Mesendoderm (in vitro differentiated cells): ENCODE data around the gene MPV17.
"Not testable (repeated sequence)": the region's sequence is repeated elsewhere in the genome, so short reads cannot be mapped to it uniquely, and the experiment has no call there.

Source experiments
- DNase-seq: peaks from one replicate; pipeline ENCODE4 v3.0.0; 2013
- H2AK5ac ChIP-seq: 2 replicates; pipeline ENCODE4 v1.6.1; 2013; ENCODE audit warnings: low read length, inconsistent platforms
- H2BK120ac ChIP-seq: 2 replicates; pipeline ENCODE4 v1.6.1; 2013; ENCODE audit warnings: low read depth, mild to moderate bottlenecking, low read length, moderate library complexity, mixed read lengths
- H2BK15ac ChIP-seq: replicated peaks from 2 replicates; pipeline ENCODE4 v1.6.1; 2013; ENCODE audit warnings: low read depth, mild to moderate bottlenecking, moderate library complexity
- H2BK5ac ChIP-seq: 2 replicates; pipeline ENCODE4 v1.6.1; 2013; ENCODE audit warnings: low read length, inconsistent platforms
- H3K18ac ChIP-seq: 2 replicates; pipeline ENCODE4 v1.6.1; 2013; ENCODE audit warnings: mild to moderate bottlenecking, low read length, mixed read lengths
- H3K23ac ChIP-seq: one replicate; pipeline ENCODE4 v1.6.1; 2013; ENCODE audit warnings: low read length
- H3K27ac ChIP-seq: 2 replicates; pipeline ENCODE4 v1.5.1; 2013; ENCODE audit warnings: low read depth, mild to moderate bottlenecking, inconsistent platforms, low read length, moderate library complexity
- H3K27me3 ChIP-seq: 2 replicates; pipeline ENCODE4 v1.6.1; 2013; ENCODE audit warnings: low read length, control low read depth, mild to moderate bottlenecking, inconsistent platforms; ENCODE audit not compliant: insufficient read depth, poor library complexity
- H3K36me3 ChIP-seq: 2 replicates; pipeline ENCODE4 v1.6.1; 2013; ENCODE audit warnings: low read length, inconsistent platforms; ENCODE audit not compliant: control insufficient read depth, insufficient read depth
- H3K4ac ChIP-seq: one replicate; pipeline ENCODE4 v1.6.1; 2013; ENCODE audit warnings: low read depth, mild to moderate bottlenecking, low read length, moderate library complexity
- H3K4me1 ChIP-seq: 2 replicates; pipeline ENCODE4 v1.6.1; 2013; ENCODE audit warnings: low read depth, low read length, inconsistent platforms; ENCODE audit not compliant: control insufficient read depth
- H3K4me2 ChIP-seq: 2 replicates; pipeline ENCODE4 v1.6.1; 2013; ENCODE audit warnings: low read length
- H3K4me3 ChIP-seq: 2 replicates; pipeline ENCODE4 v1.5.1; 2013; ENCODE audit warnings: mild to moderate bottlenecking, low read length
- H3K56ac ChIP-seq: one replicate; pipeline ENCODE4 v1.6.1; 2013; ENCODE audit warnings: low read length
- H3K79me1 ChIP-seq: 2 replicates; pipeline ENCODE4 v1.6.1; 2013; ENCODE audit warnings: low read length, inconsistent platforms
- H3K79me2 ChIP-seq: 2 replicates; pipeline ENCODE4 v1.6.1; 2013; ENCODE audit warnings: mild to moderate bottlenecking, low read length; ENCODE audit not compliant: control insufficient read depth, insufficient read depth
- H3K9ac ChIP-seq: 2 replicates; pipeline ENCODE4 v1.6.1; 2013; ENCODE audit warnings: low read length, inconsistent platforms
- H4K5ac ChIP-seq: one replicate; pipeline ENCODE4 v1.6.1; 2013; ENCODE audit warnings: low read length
- H4K8ac ChIP-seq: one replicate; pipeline ENCODE4 v1.6.1; 2013; ENCODE audit warnings: low read depth, mild to moderate bottlenecking, control low read depth, low read length, moderate library complexity
- WGBS: extraction: QIAGEN DNeasy Blood & Tissue Kit; methylation state at CpG from one replicate; pipeline ENCODE4 v1.1.7; 2013; ENCODE audit warnings: low lambda C conversion rate, missing lambda C conversion rate; ENCODE audit not compliant: insufficient coverage; ENCODE audit errors: extremely low coverage; 5-methylcytosine and 5-hydroxymethylcytosine counted together

MPV17 gene

DNA sequence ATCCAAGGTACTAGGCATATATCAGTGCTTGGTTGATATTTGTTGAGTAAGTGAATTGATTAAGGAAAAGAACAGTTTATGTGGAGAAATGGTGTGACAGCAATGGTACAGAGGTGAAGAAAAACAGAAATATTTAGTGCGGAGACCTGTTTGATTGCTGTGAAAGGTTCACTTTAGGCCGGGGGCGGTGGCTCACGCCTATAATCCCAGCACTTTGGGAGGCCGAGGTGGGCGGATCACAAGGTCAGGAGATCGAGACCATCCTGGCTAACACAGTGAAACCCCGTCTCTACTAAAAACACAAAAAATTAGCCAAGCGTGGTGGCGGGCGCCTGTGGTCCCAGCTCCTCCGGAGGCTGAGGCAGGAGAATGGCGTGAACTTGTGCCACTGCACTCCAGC is 54.6 kb downstream of the MPV17 start:
- H3K9ac ChIP-seq, H3K4me3 ChIP-seq, H3K23ac ChIP-seq, H3K79me2 ChIP-seq, DNase-seq, H3K79me1 ChIP-seq, H4K8ac ChIP-seq, H3K4ac ChIP-seq, H2BK120ac ChIP-seq, H3K36me3 ChIP-seq, H3K4me1 ChIP-seq, H3K18ac ChIP-seq, H4K5ac ChIP-seq, H2BK5ac ChIP-seq, H2AK5ac ChIP-seq, H3K4me2 ChIP-seq, H2BK15ac ChIP-seq, H3K27ac ChIP-seq, H3K56ac ChIP-seq: not testable (repeated sequence)
- peaks cover 26% of the 10 kb centered on the region for H3K27me3 ChIP-seq
- no CpG with 5 or more reads among the region's 13 CpGs for WGBS

DNA sequence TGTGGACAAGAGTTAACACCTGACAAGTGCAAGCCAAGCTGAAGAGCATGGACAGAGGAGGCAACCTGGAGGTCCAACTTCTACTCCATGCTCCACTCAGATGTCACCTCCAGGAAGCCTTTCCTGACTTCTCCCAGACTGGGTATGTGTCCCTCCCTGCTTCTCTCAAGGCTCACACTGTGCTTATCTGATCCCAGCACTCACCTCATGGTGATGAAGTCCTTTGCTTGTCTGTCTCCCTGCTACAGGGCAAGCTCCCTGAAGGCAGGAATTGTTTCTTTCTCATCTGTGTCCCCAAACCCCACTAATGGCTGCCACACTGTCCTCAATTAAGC is 57.4 kb downstream of the MPV17 start:
- no peak overlapping the region for H4K5ac ChIP-seq
- peaks cover 51% of the 10 kb centered on the region for H3K27me3 ChIP-seq
- no peaks in the 10 kb centered on the region for H3K79me2 ChIP-seq
- no peak overlapping the region for H4K8ac ChIP-seq
- no peak overlapping the region for H3K4me2 ChIP-seq
- no peaks in the 10 kb centered on the region for H3K4me1 ChIP-seq
- H2BK120ac ChIP-seq = no peak overlapping the region
- no peak overlapping the region for H3K56ac ChIP-seq
- no peaks in the 10 kb centered on the region for H3K79me1 ChIP-seq
- peak overlapping the region; percentile 97 for H3K23ac ChIP-seq
- H2BK5ac ChIP-seq = no peak overlapping the region
- H2BK15ac ChIP-seq = no peak overlapping the region
- no peaks in the 10 kb centered on the region for H3K36me3 ChIP-seq
- no peak overlapping the region for H3K27ac ChIP-seq
- H3K4me3 ChIP-seq = no peak overlapping the region
- H2AK5ac ChIP-seq = no peak overlapping the region
- H3K18ac ChIP-seq = no peak overlapping the region
- no peak overlapping the region for H3K4ac ChIP-seq
- no peak overlapping the region for H3K9ac ChIP-seq
- no peak for DNase-seq

DNA sequence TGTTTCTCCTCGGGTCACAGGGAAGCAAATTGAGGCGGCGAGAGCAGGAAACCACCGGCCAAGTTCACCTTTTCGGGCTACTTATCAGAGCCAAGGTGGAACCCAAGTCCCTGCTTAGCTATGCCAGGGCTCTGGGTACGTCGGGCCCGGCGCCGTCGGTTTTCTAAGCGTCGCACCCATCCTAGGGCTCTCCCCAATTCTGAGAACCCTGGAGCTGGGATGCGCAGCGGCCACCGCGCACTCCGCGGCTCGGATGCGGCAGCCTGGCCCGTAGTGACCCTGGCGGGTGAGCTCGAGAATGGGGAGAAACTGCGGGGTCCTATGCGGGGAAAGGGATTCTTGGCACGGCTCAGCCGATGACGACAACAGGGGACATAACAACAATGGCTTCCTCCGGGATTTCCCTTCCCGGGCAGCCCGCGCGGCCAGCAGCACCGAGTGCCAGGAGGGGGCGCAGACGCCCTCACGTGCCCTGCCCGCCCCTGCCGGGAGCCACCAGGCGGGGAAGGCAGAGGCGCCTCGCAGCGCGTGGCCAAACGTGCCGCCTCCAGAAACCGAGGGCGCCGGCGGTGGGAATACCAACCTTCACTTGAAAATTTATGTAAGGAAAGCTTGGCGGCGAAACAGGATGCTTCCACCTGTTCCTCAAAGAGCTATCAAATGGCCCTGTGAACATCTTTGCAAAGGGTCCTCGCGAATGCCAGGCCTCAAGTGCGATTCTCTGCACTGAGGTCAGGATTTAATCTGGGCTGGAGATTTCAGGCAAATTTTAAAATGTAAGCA is 58.0 kb downstream of the MPV17 start:
- Histone ChIP-seq H2AK5ac (no peak overlapping the region), H3K79me2 (no peaks in the 10 kb centered on the region), H3K4me3 (peak overlapping the region; percentile 30), H4K5ac (no peak overlapping the region), H3K18ac (no peak overlapping the region), H3K79me1 (no peaks in the 10 kb centered on the region), H4K8ac (no peak overlapping the region), H2BK120ac (no peak overlapping the region), H2BK5ac (no peak overlapping the region), H3K27me3 (peaks cover 52% of the 10 kb centered on the region), H2BK15ac (no peak overlapping the region), H3K9ac (peak overlapping the region; percentile 56), H3K23ac (peak overlapping the region; percentile 50), H3K56ac (peak overlapping the region; percentile 49), H3K36me3 (no peaks in the 10 kb centered on the region), H3K4me1 (no peaks in the 10 kb centered on the region), H3K4me2 (peak overlapping the region; percentile 88), H3K4ac (no peak overlapping the region), H3K27ac (no peak overlapping the region)
- no CpG with 5 or more reads among the region's 56 CpGs for WGBS
- DNase-seq = peak; percentile 87

DNA sequence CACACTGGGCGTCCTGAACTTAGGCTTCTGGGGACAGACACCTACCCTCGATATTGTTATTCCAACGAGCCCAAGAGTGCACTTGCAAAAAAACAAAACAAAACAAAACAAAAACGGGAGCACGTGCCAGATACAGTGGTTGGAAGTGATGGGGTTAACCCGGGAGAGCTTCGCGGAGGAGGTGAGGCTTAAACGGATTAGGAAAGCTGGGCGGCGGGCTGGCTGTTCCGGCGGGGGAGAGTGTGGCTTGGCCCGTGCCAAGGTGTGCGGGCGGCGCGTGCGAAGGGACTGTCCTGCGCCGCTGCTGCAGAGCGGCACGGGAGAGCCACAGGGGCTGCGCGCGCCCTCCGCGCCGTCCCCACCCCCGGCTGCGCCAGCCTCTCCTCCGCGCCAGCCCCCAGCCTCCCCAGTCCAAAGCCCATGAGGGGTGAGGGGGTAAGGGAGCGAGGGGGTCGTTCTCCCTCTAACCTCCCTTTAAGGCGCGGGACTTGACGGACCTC is 58.6 kb downstream of the MPV17 start:
- no peak overlapping the region for H3K4me3 ChIP-seq
- WGBS = no CpG with 5 or more reads among the region's 38 CpGs
- H3K36me3 ChIP-seq = no peaks in the 10 kb centered on the region
- H3K18ac ChIP-seq = no peak overlapping the region
- no peak overlapping the region for H2AK5ac ChIP-seq
- no peak overlapping the region for H3K23ac ChIP-seq
- peaks cover 52% of the 10 kb centered on the region for H3K27me3 ChIP-seq
- H3K4me2 ChIP-seq = peak overlapping the region; percentile 88
- no peak overlapping the region for H2BK15ac ChIP-seq
- H3K79me1 ChIP-seq = no peaks in the 10 kb centered on the region
- no peak overlapping the region for H2BK120ac ChIP-seq
- H3K9ac ChIP-seq = peak overlapping the region; percentile 56
- no peaks in the 10 kb centered on the region for H3K4me1 ChIP-seq
- peak; percentile 39 for DNase-seq
- no peak overlapping the region for H3K4ac ChIP-seq
- H3K27ac ChIP-seq = no peak overlapping the region
- H4K5ac ChIP-seq = no peak overlapping the region
- H3K56ac ChIP-seq = peak overlapping the region; percentile 49
- H4K8ac ChIP-seq = no peak overlapping the region
- H3K79me2 ChIP-seq = no peaks in the 10 kb centered on the region
- H2BK5ac ChIP-seq = no peak overlapping the region

DNA sequence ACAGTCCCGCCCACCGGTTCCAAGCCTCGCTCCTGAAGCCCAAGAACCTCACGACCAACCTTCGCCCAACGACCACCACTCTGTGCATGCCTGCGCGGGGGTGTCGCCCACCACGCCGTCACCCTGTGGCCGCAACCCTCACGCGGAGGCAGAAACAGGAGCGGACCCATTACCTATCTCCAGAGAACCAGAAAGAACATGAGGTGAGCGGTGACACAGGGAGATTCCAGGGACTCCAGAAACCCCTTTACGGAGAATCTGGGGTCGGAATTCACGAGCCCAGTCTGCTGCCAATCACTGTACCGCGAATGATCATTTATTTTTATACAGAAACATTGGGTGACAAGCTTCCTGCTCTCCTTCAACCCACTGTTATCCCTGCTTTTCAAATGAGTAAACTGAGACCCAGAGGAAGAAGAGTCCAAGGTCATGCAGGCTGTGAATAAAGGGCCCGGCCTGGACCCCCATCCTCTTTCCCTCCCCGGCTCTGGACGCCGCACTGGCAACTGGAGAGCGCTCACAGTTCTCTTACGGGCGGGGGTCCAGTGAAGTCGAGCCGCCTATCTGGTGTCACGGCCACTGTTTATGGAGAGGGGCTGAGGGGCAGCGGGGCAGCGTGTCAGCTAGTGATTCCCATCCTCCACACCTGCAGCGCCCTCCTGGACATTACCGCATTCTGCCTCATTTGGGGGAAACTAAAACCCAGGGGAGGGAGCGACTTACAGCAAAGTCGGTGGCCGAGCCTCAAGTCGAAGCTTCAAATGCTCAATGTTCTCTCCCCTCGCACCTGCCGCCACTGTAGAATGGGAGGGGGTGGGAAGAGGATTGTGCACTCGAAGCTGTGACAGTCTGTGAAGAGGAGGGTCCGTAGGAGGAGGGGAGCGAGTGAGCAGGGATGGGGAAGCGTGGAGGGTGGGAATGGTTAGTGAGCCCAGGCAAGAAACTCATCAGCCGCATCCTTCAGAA is 59.3 kb downstream of the MPV17 start:
- no CpG with 5 or more reads among the region's 46 CpGs for WGBS
- Histone ChIP-seq H3K23ac (no peak overlapping the region), H3K4me2 (peak overlapping the region; percentile 56), H3K9ac (no peak overlapping the region), H2BK15ac (no peak overlapping the region), H3K56ac (peak overlapping the region; percentile 50), H2BK120ac (no peak overlapping the region), H3K4ac (no peak overlapping the region), H3K4me1 (no peaks in the 10 kb centered on the region), H3K79me2 (no peaks in the 10 kb centered on the region), H3K27ac (no peak overlapping the region), H4K5ac (no peak overlapping the region), H2AK5ac (no peak overlapping the region), H2BK5ac (no peak overlapping the region), H3K36me3 (no peaks in the 10 kb centered on the region), H3K18ac (no peak overlapping the region), H4K8ac (no peak overlapping the region), H3K4me3 (no peak overlapping the region), H3K27me3 (peaks cover 52% of the 10 kb centered on the region), H3K79me1 (no peaks in the 10 kb centered on the region)
- DNase-seq = peak; percentile 33
